ENCODE data around the gene CACNA1E.
"Not testable (repeated sequence)": the region's sequence is repeated elsewhere in the genome, so short reads cannot be mapped to it uniquely, and the experiment has no call there.

Gene CACNA1E

DNA sequence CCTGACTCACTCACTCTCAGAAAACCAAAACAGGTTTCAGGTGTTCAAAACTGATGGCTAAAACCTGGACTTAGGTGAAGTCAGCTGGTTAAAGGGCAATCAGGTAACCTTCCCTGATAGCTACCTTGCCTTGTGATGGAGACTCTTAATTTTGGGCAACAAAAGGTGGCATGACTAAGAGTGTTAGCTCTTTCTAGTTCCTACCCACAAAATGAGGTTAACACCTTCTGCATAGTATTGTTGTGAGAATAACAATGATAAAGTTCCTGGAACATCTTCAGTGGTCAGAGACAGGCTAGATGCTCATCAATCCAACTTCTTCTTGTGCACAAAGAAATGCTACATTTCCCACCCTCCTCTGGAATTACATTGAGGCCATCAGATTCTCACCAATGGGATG lies 363.4 kb downstream of the CACNA1E start:
- Histone ChIP-seq H3K9me3 (ENCODE audit: control insufficient read depth, low read length) (no peaks in the 10 kb centered on the region), H3K27me3 (ENCODE audit: control insufficient read depth, insufficient read depth, low read length) (no peaks in the 10 kb centered on the region), H3K4me3 (ENCODE audit: low read depth, low read length) (no peak overlapping the region), H3K9ac (no peak overlapping the region), H3K79me2 (no peaks in the 10 kb centered on the region), H3K27ac (no peak overlapping the region), H3K4me2 (ENCODE audit: low read length) (no peak overlapping the region), H3K4me1 (no peaks in the 10 kb centered on the region), H3K36me3 (ENCODE audit: control insufficient read depth, insufficient read depth, low read length) (no peaks in the 10 kb centered on the region), H2AFZ (no peak overlapping the region)
- TF ChIP-seq, protein P1, sequence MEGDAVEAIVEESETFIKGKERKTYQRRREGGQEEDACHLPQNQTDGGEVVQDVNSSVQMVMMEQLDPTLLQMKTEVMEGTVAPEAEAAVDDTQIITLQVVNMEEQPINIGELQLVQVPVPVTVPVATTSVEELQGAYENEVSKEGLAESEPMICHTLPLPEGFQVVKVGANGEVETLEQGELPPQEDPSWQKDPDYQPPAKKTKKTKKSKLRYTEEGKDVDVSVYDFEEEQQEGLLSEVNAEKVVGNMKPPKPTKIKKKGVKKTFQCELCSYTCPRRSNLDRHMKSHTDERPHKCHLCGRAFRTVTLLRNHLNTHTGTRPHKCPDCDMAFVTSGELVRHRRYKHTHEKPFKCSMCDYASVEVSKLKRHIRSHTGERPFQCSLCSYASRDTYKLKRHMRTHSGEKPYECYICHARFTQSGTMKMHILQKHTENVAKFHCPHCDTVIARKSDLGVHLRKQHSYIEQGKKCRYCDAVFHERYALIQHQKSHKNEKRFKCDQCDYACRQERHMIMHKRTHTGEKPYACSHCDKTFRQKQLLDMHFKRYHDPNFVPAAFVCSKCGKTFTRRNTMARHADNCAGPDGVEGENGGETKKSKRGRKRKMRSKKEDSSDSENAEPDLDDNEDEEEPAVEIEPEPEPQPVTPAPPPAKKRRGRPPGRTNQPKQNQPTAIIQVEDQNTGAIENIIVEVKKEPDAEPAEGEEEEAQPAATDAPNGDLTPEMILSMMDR (IDR thresholded peaks at IDR 0.05) = no peak

DNA sequence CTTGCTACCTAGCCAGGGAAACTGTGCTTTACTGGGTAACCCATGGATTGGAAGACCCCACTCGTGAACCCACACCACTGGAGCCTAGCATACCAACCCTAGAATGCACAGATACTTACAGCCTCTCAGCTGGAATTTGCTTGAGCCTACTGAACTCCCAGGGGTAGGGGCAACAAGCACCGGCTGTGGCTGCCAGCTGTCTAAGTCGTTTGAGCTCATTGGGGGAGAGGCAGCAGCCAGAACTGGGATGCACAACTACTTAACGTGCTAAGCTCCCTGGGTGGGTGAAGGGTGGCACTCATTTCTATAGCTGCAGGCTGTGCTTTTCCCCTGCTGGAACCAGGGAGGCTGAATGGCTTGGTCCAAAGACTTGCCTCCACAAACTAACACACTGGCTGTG lies 365.8 kb downstream of the CACNA1E start:
- Histone ChIP-seq H3K4me3 (ENCODE audit: low read depth, low read length) (no peak overlapping the region), H3K27ac (no peak overlapping the region), H3K27me3 (ENCODE audit: control insufficient read depth, insufficient read depth, low read length) (no peaks in the 10 kb centered on the region), H3K9ac (no peak overlapping the region), H3K9me3 (ENCODE audit: control insufficient read depth, low read length) (no peaks in the 10 kb centered on the region), H3K4me1 (no peaks in the 10 kb centered on the region), H2AFZ (no peak overlapping the region), H3K79me2 (no peaks in the 10 kb centered on the region), H3K36me3 (ENCODE audit: control insufficient read depth, insufficient read depth, low read length) (no peaks in the 10 kb centered on the region), H3K4me2 (ENCODE audit: low read length) (no peak overlapping the region)
- TF ChIP-seq, protein P1 (IDR thresholded peaks at IDR 0.05) = no peak

DNA sequence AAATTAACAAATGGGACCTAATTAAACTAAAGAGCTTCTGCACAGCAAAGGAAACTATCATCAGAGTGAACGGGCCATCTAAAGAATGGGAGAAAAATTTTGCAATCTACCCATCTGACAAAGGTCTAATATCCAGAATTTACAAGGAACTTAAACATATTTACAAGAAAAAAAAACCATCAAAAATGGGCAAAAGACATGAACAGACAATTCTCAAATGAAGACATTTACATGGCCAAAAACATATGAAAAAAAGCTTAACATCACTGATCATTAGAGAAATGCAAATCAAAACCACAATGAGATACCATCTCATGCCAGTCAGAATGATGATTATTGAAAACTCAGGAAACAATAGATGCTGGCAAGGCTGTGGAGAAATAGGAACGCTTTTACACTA lies 370.9 kb downstream of the CACNA1E start:
- H3K27me3 ChIP-seq (ENCODE audit: control insufficient read depth, insufficient read depth, low read length); H2AFZ ChIP-seq; H3K36me3 ChIP-seq (ENCODE audit: control insufficient read depth, insufficient read depth, low read length); H3K4me2 ChIP-seq (ENCODE audit: low read length); H3K4me1 ChIP-seq; H3K4me3 ChIP-seq (ENCODE audit: low read depth, low read length); H3K79me2 ChIP-seq; H3K9ac ChIP-seq; H3K27ac ChIP-seq; H3K9me3 ChIP-seq (ENCODE audit: control insufficient read depth, low read length): not testable (repeated sequence)

DNA sequence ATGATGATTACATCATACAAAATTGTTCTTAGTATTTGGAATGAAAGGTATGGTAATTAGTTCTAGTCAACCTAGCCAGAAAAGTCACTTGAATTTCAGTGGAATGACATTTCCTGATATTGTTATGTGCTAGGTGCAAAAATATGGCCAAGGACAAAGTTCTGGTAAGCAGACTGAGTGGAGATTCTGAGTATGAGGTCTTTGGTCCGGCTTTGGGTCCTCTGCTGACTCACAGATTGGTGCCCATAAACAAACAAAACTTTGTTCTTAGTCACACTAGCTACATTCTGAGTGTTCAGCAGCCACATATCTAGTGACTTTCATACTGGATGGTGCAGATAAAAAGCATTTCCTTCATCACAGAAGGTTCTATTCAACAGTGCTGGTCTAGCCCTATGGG lies 372.1 kb downstream of the CACNA1E start:
- H3K4me2 ChIP-seq (ENCODE audit: low read length) = no peak overlapping the region
- no peak overlapping the region for H3K27ac ChIP-seq
- H3K9me3 ChIP-seq (ENCODE audit: control insufficient read depth, low read length) = no peaks in the 10 kb centered on the region
- TF ChIP-seq, protein P1 (IDR thresholded peaks at IDR 0.05) = no peak
- H3K4me1 ChIP-seq = no peaks in the 10 kb centered on the region
- H3K9ac ChIP-seq = no peak overlapping the region
- no peak overlapping the region for H2AFZ ChIP-seq
- H3K27me3 ChIP-seq (ENCODE audit: control insufficient read depth, insufficient read depth, low read length) = no peaks in the 10 kb centered on the region
- no peak overlapping the region for H3K4me3 ChIP-seq (ENCODE audit: low read depth, low read length)
- H3K79me2 ChIP-seq = no peaks in the 10 kb centered on the region
- no peaks in the 10 kb centered on the region for H3K36me3 ChIP-seq (ENCODE audit: control insufficient read depth, insufficient read depth, low read length)
